GM12878 (cell line): ENCODE data around the gene SKAP1. TPM values are rescaled to one million over a fixed set of nuclear protein-coding genes. Genes with fewer than 3 reads are reported as not detected.

Source experiments
- ASH2L ChIP-seq: fragments of 300-600, 200-600 bp; sonication (generic); IDR thresholded peaks from 2 replicates; pipeline ENCODE4 v1.6.1; 2017; ENCODE audit warnings: low read depth, mild to moderate bottlenecking, borderline replicate concordance
- BCL11A ChIP-seq: IDR thresholded peaks from 2 replicates; pipeline ENCODE4 v1.6.1; 2011; ENCODE audit warnings: low read depth, low read length
- BMI1 ChIP-seq: fragments of 450-650 bp; IDR thresholded peaks from 2 replicates; pipeline ENCODE4 v1.6.1; 2016; ENCODE audit warnings: mild to moderate bottlenecking, moderate library complexity, borderline replicate concordance
- CEBPB ChIP-seq, 2 experiments: fragments of 150-350 bp in 1 of 2; IDR thresholded peaks; 2 replicates each; pipeline ENCODE4 v1.6.1; 2012 to 2014; ENCODE audit warnings: low read depth in 2 of 2, low read length in 2 of 2, borderline replicate concordance in 1 of 2, inconsistent platforms in 1 of 2
- CHD1 ChIP-seq: IDR thresholded peaks from 2 replicates; pipeline ENCODE4 v1.6.1; 2012; ENCODE audit warnings: low read depth, low read length, improper control_type of control experiment
- DPF2 ChIP-seq: fragments of 450-650 bp; IDR thresholded peaks from 2 replicates; pipeline ENCODE4 v1.6.1; 2017; ENCODE audit warnings: mild to moderate bottlenecking
- ETV6 ChIP-seq, 2 experiments: fragments of 450-650 bp in 1 of 2; IDR thresholded peaks in 1 of 2; conservative IDR thresholded peaks in 1 of 2; 2 replicates each; pipeline ENCODE4 v1.6.1; 2014; ENCODE audit warnings: antibody characterized with exemption in 1 of 2, borderline replicate concordance in 1 of 2, low read depth in 1 of 2, mild to moderate bottlenecking in 1 of 2, moderate library complexity in 1 of 2
- GABPA ChIP-seq: IDR thresholded peaks from 2 replicates; pipeline ENCODE4 v1.6.1; 2014; ENCODE audit warnings: antibody characterized with exemption, low read depth, mild to moderate bottlenecking, inconsistent platforms
- HCFC1 ChIP-seq: fragments of 150-350 bp; IDR thresholded peaks from 2 replicates; pipeline ENCODE4 v1.6.1; 2014; ENCODE audit warnings: low read length
- HDAC2 ChIP-seq: fragments of 200-600 bp; sonication (generic); IDR thresholded peaks from 2 replicates; pipeline ENCODE4 v1.6.1; 2017
- IKZF1 ChIP-seq: fragments of 450-650 bp; conservative IDR thresholded peaks from 2 replicates; pipeline ENCODE4 v1.6.1; 2017; ENCODE audit warnings: antibody characterized with exemption, mild to moderate bottlenecking
- NBN ChIP-seq: fragments of 450-650 bp; IDR thresholded peaks from 2 replicates; pipeline ENCODE4 v1.6.1; 2016
- SPI1 ChIP-seq: IDR thresholded peaks from 2 replicates; pipeline ENCODE4 v1.6.1; 2011; ENCODE audit warnings: low read depth, mild to moderate bottlenecking, low read length, moderate library complexity, borderline replicate concordance; ENCODE audit not compliant: insufficient read depth
- STAT3 ChIP-seq: IDR thresholded peaks from 2 replicates; pipeline ENCODE4 v1.6.1; 2011; ENCODE audit warnings: low read depth, low read length, improper control_type of control experiment
- TBL1XR1 ChIP-seq: IDR thresholded peaks from 2 replicates; pipeline ENCODE4 v1.6.1; 2012; ENCODE audit warnings: low read depth, low read length, improper control_type of control experiment
- TCF12 ChIP-seq: IDR thresholded peaks from 2 replicates; pipeline ENCODE4 v1.6.1; 2011; ENCODE audit warnings: low read depth, mild to moderate bottlenecking, low read length
- ZBED1 ChIP-seq: IDR thresholded peaks from 2 replicates; pipeline ENCODE4 v1.6.1; 2016; ENCODE audit warnings: borderline replicate concordance
- ZNF622 ChIP-seq: fragments of 450-650 bp; IDR thresholded peaks from 2 replicates; pipeline ENCODE4 v1.6.1; 2017; ENCODE audit warnings: mild to moderate bottlenecking, inconsistent platforms
- polyA plus RNA-seq, 11 experiments: library from polyadenylated mRNA; depleted of rRNA in 4 of 11; unstranded in 6 of 11; stranded (reverse) in 5 of 11; fragments of >200 nt; fragmentation: Nextera tagmentation in 4 of 11; fragmentation: Illumina TruSeq in 1 of 11; extraction: Ambion mirVana in 4 of 11; extraction: Trizol in 1 of 11; gene quantifications; 1 replicate in 1 of 11; 2 replicates in 10 of 11; pipeline versions ENCODE4 v1.2.1 to v1.2.3, GENCODE V29; 2011 to 2016; ENCODE audit warnings: inconsistent platforms in 2 of 11, missing spikeins in 2 of 11, low read depth in 1 of 11
- total RNA-seq, 4 experiments: library from RNA; depleted of rRNA in 3 of 4; stranded (reverse); fragments of >200 nt in 3 of 4; fragmentation: Illumina TruSeq in 1 of 4; extraction: Trizol in 1 of 4; gene quantifications; 2 replicates each; pipeline versions ENCODE4 v1.2.1 to v1.2.3, GENCODE V29; 2013 to 2021
- TF ChIP-seq, protein P1 (sequence below): fragments of 450-650 bp; formaldehyde crosslinking; IDR thresholded peaks from 2 replicates; pipeline ENCODE4 v1.4.0; 2020; ENCODE audit warnings: mild to moderate bottlenecking, moderate library complexity
- TF ChIP-seq, protein P2 (sequence below): IDR thresholded peaks from 2 replicates; pipeline ENCODE4 v1.6.1; 2012; ENCODE audit warnings: low read depth, low read length, improper control_type of control experiment
- TF ChIP-seq, protein P3 (sequence below): fragments of 450-650 bp; IDR thresholded peaks from 2 replicates; pipeline ENCODE4 v1.6.1; 2016; ENCODE audit warnings: mild to moderate bottlenecking
- TF ChIP-seq, protein P4 (sequence below): fragments of 450-650 bp; IDR thresholded peaks from 2 replicates; pipeline ENCODE4 v1.6.1; 2016; ENCODE audit warnings: mild to moderate bottlenecking, moderate library complexity, borderline replicate concordance

The SKAP1 gene
- total and polyA plus RNA-seq, 10 of the 15 experiments (the other 5 are each of a cell fraction or from before 2014, with no cell fraction given) = 17.1 to 97.6 (median 35.9) TPM

DNA sequence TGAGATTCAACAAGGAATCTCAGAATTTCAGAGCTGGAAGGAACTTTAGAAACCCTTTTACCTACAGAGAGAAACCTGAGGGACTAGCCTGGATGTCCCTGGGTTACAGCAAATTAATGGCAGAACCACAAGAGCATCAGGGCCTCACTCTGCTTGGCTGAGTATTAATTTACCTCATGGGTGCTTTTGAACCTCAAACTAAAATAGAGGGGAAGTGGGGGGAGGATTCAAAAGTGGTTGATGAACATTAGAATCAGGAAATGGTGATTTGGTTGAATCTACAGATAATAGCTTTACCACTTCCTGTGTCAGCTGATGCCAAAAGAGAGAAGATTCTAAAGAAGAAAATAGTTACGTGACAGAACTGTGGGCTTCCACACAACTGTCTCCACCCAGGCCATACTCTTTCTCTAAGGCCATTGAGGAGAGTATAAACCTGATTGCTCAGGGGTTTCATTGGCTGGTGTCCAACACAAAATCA, 11.3 kb upstream of the SKAP1 start (continued):
- TF ChIP-seq, protein P1, sequence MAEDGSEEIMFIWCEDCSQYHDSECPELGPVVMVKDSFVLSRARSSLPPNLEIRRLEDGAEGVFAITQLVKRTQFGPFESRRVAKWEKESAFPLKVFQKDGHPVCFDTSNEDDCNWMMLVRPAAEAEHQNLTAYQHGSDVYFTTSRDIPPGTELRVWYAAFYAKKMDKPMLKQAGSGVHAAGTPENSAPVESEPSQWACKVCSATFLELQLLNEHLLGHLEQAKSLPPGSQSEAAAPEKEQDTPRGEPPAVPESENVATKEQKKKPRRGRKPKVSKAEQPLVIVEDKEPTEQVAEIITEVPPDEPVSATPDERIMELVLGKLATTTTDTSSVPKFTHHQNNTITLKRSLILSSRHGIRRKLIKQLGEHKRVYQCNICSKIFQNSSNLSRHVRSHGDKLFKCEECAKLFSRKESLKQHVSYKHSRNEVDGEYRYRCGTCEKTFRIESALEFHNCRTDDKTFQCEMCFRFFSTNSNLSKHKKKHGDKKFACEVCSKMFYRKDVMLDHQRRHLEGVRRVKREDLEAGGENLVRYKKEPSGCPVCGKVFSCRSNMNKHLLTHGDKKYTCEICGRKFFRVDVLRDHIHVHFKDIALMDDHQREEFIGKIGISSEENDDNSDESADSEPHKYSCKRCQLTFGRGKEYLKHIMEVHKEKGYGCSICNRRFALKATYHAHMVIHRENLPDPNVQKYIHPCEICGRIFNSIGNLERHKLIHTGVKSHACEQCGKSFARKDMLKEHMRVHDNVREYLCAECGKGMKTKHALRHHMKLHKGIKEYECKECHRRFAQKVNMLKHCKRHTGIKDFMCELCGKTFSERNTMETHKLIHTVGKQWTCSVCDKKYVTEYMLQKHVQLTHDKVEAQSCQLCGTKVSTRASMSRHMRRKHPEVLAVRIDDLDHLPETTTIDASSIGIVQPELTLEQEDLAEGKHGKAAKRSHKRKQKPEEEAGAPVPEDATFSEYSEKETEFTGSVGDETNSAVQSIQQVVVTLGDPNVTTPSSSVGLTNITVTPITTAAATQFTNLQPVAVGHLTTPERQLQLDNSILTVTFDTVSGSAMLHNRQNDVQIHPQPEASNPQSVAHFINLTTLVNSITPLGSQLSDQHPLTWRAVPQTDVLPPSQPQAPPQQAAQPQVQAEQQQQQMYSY (CRISPR knock-in tag) = no peak
- TF ChIP-seq DPF2 (peak; percentile 72), STAT3 (peak; percentile 70; the same call in 1 of the 2 replicates), IKZF1 (peak; percentile 87), ZNF622 (no peak), TCF12 (peak; percentile 30; the same call in 1 of the 2 replicates), SPI1 (peak; percentile 88), TBL1XR1 (peak; percentile 92), CHD1 (no peak), NBN (peak; percentile 87; the same call in 1 of the 2 replicates), HCFC1 (no peak), ASH2L (0 out of 2 replicates have a peak, but pooled peaks have one; percentile 59), HDAC2 (no peak), BMI1 (0 out of 2 replicates have a peak, but pooled peaks have one; percentile 36), ETV6 (conservative IDR thresholded peaks at IDR 0.05 in 1 of 2, IDR thresholded peaks at IDR 0.05 in 1 of 2; ENCODE audit: borderline replicate concordance in 1 of 2, low read depth in 1 of 2) (peak in 1 of 2 experiments; percentile 92; a peak in 2 of 4 replicates), BCL11A (peak; percentile 80), ZBED1 (peak; percentile 82; the same call in 1 of the 2 replicates), CEBPB (IDR thresholded peaks at IDR 0.05; ENCODE audit: borderline replicate concordance in 1 of 2, low read depth in 2 of 2, low read length in 2 of 2) (no peak), GABPA (peak; percentile 74)
- TF ChIP-seq, protein P2, sequence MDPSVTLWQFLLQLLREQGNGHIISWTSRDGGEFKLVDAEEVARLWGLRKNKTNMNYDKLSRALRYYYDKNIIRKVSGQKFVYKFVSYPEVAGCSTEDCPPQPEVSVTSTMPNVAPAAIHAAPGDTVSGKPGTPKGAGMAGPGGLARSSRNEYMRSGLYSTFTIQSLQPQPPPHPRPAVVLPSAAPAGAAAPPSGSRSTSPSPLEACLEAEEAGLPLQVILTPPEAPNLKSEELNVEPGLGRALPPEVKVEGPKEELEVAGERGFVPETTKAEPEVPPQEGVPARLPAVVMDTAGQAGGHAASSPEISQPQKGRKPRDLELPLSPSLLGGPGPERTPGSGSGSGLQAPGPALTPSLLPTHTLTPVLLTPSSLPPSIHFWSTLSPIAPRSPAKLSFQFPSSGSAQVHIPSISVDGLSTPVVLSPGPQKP = no peak; the same call in 1 of the 2 replicates
- TF ChIP-seq, protein P3, sequence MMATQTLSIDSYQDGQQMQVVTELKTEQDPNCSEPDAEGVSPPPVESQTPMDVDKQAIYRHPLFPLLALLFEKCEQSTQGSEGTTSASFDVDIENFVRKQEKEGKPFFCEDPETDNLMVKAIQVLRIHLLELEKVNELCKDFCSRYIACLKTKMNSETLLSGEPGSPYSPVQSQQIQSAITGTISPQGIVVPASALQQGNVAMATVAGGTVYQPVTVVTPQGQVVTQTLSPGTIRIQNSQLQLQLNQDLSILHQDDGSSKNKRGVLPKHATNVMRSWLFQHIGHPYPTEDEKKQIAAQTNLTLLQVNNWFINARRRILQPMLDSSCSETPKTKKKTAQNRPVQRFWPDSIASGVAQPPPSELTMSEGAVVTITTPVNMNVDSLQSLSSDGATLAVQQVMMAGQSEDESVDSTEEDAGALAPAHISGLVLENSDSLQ = peak; percentile 82
- TF ChIP-seq, protein P4, sequence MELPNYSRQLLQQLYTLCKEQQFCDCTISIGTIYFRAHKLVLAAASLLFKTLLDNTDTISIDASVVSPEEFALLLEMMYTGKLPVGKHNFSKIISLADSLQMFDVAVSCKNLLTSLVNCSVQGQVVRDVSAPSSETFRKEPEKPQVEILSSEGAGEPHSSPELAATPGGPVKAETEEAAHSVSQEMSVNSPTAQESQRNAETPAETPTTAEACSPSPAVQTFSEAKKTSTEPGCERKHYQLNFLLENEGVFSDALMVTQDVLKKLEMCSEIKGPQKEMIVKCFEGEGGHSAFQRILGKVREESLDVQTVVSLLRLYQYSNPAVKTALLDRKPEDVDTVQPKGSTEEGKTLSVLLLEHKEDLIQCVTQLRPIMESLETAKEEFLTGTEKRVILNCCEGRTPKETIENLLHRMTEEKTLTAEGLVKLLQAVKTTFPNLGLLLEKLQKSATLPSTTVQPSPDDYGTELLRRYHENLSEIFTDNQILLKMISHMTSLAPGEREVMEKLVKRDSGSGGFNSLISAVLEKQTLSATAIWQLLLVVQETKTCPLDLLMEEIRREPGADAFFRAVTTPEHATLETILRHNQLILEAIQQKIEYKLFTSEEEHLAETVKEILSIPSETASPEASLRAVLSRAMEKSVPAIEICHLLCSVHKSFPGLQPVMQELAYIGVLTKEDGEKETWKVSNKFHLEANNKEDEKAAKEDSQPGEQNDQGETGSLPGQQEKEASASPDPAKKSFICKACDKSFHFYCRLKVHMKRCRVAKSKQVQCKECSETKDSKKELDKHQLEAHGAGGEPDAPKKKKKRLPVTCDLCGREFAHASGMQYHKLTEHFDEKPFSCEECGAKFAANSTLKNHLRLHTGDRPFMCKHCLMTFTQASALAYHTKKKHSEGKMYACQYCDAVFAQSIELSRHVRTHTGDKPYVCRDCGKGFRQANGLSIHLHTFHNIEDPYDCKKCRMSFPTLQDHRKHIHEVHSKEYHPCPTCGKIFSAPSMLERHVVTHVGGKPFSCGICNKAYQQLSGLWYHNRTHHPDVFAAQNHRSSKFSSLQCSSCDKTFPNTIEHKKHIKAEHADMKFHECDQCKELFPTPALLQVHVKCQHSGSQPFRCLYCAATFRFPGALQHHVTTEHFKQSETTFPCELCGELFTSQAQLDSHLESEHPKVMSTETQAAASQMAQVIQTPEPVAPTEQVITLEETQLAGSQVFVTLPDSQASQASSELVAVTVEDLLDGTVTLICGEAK = no peak; the same call in 1 of the 2 replicates
- TF ChIP-seq, all 136 proteins: peak for 62
